Fibroblast of the aortic adventitia (primary cell): ENCODE data around the gene PI4KA. TPM values are rescaled to one million over a fixed set of nuclear protein-coding genes. Genes with fewer than 3 reads are reported as not detected.
A peak's percentile ranks its signal among the peaks of the same experiment; 100 is the strongest.

ENCODE experiments used
- DNase-seq: peaks from one replicate; pipeline ENCODE4 v3.0.0-alpha.2; 2010; ENCODE audit warnings: low read depth
- H3K4me3 ChIP-seq: 2 replicates; pipeline ENCODE4 v1.5.1; 2011; ENCODE audit warnings: low read depth, mild to moderate bottlenecking, control low read depth, low read length, moderate library complexity
- total RNA-seq: library from RNA; depleted of rRNA; stranded (reverse); fragments of >200 nt; gene quantifications from 2 replicates; pipeline ENCODE4 v1.2.3, GENCODE V29; 2012; ENCODE audit warnings: low replicate concordance
- TF ChIP-seq, protein P1 (sequence below): IDR thresholded peaks from 2 replicates; pipeline ENCODE4 v1.5.1; 2011; ENCODE audit warnings: mild to moderate bottlenecking, low read length, control low read depth, inconsistent platforms; ENCODE audit not compliant: insufficient read depth

The PI4KA gene
- total RNA-seq, 1 donor: 49.9 TPM

DNA sequence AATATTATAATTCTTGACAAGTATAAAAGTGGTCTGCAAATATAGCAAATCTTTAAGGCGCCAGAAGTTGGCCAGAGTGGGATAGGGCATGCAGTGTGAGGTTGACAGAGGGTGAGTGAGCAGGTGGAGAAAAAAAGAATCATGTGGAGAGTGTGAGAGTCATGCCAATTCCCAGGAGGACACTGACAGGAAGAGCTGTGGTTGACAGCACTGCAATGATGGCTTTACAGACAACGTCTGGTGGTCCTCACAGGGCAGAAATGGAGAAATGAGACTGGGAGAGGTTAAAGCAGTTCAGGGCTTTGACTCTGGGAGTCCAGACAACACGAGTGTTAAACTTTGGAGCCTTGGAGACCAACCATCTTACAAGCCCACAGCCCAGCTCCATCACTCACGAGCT, 49.8 kb downstream of the PI4KA start:
- TF ChIP-seq, protein P1, sequence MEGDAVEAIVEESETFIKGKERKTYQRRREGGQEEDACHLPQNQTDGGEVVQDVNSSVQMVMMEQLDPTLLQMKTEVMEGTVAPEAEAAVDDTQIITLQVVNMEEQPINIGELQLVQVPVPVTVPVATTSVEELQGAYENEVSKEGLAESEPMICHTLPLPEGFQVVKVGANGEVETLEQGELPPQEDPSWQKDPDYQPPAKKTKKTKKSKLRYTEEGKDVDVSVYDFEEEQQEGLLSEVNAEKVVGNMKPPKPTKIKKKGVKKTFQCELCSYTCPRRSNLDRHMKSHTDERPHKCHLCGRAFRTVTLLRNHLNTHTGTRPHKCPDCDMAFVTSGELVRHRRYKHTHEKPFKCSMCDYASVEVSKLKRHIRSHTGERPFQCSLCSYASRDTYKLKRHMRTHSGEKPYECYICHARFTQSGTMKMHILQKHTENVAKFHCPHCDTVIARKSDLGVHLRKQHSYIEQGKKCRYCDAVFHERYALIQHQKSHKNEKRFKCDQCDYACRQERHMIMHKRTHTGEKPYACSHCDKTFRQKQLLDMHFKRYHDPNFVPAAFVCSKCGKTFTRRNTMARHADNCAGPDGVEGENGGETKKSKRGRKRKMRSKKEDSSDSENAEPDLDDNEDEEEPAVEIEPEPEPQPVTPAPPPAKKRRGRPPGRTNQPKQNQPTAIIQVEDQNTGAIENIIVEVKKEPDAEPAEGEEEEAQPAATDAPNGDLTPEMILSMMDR: no peak

DNA sequence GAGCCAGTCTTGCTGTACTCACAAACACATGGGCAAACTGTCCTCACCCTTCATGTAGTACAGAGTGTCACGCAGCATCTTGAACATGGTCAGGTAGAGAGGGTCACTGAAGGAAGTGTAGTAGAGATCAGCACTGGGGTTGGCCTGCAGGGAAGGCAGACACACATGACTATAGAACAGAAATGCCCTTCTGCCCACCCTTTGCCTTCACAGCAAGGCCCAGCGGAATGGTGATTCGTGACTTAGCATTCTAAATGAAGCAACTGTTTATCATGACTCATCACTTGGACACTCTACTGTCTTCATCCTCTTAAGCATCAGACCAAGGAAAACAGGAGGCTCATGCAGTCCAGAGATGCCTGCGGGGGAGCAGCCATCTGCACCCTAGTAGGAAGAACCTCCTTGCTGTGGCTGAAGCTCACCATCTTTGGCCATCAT, 51.3 kb downstream of the PI4KA start:
- TF ChIP-seq, protein P1: no peak
- H3K4me3 ChIP-seq: no peak overlapping the region
- DNase-seq: peak; percentile 84

More for the DNA sequence above, 49.8 kb downstream of the PI4KA start:
- DNase-seq: no peak
- no peak overlapping the region for H3K4me3 ChIP-seq

DNA sequence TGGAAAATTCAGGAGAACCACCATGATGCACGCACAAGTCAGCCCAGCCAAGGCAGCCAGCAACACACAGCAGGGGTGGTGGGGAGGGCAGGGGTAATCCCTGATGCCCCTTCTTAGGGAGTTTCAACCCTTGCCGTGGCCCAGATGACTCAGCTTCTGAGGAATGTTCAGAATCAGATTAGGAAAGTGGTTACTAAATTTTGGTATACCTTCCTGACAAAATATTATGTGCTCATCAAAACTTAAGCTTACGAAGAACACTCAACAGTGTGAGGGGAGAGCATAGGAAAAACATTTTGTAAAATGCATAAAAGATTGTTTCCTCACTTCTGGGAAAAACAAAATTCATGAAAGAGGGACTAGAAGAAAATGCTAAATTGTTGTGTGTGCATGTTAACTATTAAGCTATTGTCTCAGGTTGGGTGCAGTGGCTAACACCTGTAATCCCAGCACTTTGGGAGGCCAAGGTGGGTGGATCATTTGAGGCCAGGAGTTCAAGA, 52.6 kb downstream of the PI4KA start:
- peak; percentile 23 for DNase-seq
- TF ChIP-seq, protein P1: no peak
- no peak overlapping the region for H3K4me3 ChIP-seq

DNA sequence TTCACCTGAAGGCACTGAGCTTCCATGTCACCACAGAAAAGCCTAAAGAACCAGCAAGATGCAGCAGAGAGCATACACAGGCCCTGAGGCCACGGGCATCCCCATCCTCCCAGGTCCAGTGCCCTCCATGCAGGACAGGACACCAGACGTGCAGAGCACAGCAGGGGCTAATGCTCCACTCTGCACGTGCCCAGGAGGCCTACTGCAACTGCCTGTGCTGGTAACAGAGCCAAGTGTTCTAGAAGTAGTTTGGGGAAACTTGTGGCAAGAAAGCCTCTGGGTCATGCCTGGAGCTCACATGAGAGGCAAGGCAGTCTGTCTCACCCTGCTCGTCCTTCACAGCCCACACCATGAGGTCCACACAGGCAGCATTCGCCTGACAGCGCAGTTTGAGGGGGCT, 54.0 kb downstream of the PI4KA start:
- TF ChIP-seq, protein P1: no peak
- DNase-seq: no peak
- no peak overlapping the region for H3K4me3 ChIP-seq

DNA sequence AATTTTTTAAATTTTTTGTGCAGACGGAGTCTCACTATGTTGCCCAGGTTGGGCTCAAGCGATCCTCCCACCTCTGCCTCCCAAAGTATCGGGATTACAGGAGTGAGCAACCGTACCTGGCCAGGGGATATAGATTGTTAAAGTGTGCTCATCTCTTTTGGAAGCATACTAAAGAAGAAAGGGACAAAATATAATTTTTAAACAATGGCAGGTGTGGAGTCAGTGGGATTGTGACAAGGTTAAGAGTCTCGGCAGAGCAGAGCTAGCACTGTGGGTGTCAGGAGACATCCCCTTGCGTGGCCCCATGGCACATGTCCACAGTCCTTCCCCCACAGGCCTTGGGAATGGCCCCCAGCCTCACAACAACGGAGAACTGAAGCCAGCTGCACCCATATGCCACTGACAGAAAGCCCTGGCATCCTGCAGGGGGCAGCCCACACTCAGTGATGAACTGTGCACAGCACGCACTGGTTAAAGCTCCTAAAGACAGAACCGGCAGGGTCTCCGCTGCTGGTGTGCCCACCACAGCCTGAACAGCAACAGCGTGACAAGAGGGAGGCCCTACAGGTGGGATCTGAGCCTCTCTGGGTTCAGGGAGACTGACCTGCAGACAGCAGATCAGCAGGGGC, 54.8 kb downstream of the PI4KA start:
- no peak overlapping the region for H3K4me3 ChIP-seq
- DNase-seq: peak; percentile 31
- TF ChIP-seq, protein P1: peak; percentile 52

DNA sequence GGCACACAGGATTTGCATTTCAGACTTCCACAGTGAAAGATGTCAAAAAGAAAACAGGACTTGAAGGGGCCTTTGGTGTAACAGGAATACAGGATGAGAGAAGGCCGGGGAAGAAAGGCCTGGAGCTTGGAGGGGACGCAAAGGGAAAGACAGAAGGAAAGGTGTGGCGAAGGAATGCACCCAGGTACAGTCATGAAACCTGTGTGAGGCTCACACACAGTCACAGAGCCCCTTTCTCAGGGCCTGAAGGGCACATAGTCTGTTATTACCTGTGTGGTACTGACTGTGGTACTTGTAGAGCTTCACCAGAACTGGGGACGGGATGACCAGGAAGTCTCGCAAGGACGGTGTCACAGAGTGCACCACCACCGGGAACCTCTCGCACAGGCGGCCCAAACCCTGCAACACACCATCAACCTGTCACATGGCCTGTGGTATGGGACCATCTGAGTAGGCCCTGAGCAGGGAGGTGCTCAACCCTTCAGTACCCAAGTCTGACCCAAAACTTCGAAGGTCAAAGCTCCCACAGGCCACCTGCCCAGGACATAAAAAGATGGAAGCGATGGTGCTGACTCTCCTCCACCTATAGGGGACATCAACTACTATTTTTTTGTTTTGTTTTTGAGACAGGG, 55.6 kb downstream of the PI4KA start:
- TF ChIP-seq, protein P1: no peak
- no peak for DNase-seq
- no peak overlapping the region for H3K4me3 ChIP-seq
